HG03442 (cell line): Measurements from ENCODE around the gene MIB1.
"Not testable (repeated sequence)": the region's sequence is repeated elsewhere in the genome, so short reads cannot be mapped to it uniquely, and the experiment has no call there.

ENCODE experiments used
- ATAC-seq: cut with Tn5 transposase; IDR thresholded peaks from one replicate; pipeline ENCODE4 v1.9.1; 2021; ENCODE audit warnings: mild to moderate bottlenecking, moderate library complexity; ENCODE audit not compliant: unreplicated experiment

The MIB1 gene

GRCh38 chr18:21740538-21741311, at the start of gene MIB1:
Gene MIB1 (plus strand): TSS chr18:21740792. CDS start chr18:21741584, 792 bp downstream.
- ATAC-seq = peak; percentile 97

DNA sequence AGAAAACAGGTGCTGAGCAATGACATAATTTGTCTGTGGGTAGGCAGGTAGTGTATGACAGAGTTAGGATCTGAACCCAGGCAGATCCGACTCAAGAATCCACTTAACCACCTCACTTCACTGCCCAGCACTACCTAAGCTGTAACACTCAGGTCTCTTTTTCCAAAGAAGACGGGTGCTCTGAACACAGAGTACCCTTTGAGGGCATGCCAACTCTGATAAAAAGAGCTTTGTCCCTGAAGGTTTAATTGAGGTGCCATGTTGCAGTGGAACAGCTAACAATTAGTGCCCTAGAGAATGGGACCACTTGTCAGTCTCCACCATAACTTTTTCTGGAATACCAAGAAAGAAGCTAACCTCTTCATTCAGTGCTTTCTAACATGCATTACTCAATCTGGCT, 47.3 kb upstream of the MIB1 start:
- ATAC-seq = no peak

DNA sequence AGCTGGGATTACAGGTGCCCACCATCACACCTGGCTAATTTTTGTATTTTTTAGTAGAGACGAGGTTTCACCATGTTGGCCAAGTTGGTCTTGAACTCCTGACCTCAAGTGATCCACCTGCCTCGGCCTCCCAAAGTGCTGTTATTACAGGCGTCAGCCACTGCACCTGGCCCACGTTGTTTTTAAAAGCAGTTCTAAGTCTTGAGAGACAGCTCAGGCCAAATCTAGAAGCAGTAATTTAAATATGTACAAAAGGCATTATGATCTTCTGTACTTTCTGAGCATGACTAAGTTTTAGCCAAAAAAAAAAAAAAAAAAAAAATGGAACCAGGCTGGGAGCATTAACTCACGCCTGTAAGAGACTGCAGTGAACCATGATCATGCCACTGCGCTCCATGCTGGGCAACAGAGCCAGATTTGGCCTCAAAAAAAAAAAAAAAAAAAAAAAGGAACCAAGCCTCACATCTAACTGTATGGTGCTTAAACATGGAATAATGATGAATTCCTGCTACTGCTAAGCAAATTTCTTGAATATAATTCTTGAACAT, 40.0 kb upstream of the MIB1 start:
- ATAC-seq = no peak

DNA sequence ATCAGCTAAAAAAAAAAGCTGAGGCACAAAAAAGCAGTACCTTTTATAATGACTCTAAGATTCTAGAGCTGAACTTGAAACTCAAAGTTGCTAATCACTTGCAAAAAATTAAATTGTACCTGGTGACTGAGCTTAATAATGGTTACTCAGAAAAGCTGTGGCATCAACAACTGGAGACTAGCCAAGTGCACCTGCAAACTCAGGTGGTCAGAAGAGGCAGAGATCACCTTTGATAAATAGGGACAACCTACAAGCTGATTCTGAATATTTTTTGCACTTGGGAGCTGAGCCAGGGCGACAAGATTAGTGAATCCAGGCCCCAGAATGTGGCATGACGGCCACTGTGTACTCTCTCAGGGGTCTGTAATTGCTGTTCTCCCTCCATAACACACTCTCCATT, 39.0 kb upstream of the MIB1 start:
- ATAC-seq = no peak

DNA sequence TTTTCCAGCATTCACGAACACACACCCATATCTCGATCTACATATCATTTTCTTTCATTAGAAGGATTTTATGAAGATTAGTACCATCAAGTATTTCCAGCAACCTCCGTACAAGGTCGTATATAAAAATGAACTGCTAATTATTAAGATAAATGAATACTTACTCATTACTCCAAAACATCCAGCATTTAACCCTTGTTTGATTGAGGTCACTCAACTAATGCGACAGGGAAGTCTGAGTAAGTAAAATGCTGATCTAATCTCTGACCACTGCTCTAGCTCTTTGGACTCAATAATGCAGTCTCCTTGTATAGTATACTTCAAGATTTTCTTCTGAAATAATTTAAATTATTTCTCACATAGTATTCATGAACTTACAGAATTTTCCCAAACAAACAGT, 38.0 kb upstream of the MIB1 start:
- ATAC-seq = no peak

DNA sequence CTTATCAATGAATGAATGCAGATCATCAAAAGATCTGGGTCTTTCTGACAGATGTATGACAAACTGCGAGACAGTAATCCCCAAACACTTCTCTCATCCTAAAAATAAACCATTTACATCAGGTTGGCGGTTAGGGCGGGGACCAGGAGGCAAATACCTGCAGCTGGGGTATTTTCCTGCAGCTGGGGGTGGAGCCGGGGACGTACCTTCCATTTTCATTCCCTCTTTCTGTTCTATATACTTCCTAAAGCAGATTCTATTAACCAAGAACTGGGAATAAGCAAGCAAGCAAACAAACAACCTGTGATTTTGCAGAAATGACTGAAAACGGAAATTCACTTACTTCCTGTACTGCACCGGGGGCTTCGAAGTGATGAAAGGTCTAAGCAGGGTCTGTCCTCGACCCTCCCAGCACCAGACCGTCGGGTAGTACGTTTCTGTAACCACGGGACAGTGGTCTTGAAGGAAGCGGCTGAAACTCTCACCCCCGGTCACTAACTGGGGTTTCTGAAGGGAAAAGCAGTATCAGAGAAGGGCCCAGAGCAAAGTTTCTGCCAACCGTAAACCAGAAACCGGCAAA, 37.3 kb upstream of the MIB1 start:
- no peak for ATAC-seq

DNA sequence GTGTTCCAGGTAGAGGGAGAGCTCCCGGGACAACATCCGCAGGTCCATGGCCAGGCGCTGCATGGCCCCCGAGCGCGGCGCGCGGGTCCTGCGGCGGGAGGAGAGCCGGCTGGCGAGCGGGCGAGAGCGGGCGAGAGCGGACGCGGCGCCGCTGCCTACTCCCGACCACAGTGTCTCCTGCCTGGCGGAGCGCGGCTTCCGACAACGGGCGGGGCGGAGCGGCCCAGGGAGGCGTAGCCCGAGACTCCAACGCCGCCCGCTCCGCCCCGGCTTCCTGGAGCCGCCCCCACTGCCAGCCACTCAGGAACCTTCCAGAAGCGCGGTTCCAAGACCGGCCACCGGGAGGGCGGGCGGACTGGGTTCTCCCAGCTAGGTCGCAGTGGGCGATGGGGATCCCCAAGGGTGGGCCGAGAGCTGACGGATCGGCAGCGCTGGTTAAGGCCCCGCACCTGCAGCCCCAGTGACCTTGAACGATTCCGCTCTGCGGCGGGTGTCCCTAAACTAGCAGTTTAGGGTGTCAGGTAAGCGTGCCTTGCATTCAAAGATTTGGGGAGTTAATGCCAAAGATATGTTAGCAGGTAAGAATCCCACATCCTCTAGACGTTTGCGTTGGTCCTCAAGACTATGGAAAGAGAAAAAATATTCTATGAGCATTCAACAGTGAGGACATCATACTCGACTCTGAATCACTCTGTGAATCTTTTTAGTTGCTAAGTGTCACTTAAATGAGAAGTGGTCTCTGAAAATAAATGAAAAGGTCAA, 35.8 kb upstream of the MIB1 start, which contains the start of gene ABHD3:
Gene ABHD3, minus strand, starts transcription at position 172 of the 762 bp plus-strand sequence. Its CDS starts 109 bp downstream, at position 63.
- peak; percentile 91 for ATAC-seq

GRCh38 chr18:21706386-21706865, 34.2 kb upstream of the MIB1 start:
- ATAC-seq = no peak

DNA sequence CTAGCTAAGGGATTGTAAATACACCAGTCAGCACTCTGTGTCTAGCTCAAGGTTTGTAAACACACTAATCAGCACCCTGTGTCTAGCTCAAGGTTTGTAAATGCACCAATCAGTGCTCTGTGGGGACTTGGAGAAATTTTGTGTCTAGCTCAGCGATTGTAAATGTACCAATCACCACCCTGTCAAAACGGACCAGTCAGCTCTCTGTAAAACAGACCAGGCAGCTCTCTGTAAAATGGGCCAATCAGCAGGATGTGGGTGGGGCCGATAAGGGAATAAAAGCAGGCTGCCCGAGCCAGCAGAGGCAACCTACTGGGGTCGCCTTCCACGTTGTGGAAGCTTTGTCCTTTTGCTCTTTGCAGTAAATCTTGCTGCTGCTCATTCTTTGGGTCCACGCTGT, 33.5 kb upstream of the MIB1 start:
- ATAC-seq = not testable (repeated sequence)

- ATAC-seq = peak; percentile 45
Measured at GRCh38 chr18:21714474-21714873, 26.1 kb upstream of the MIB1 start.

- no peak for ATAC-seq
Measured at GRCh38 chr18:21722687-21723086, 17.9 kb upstream of the MIB1 start.

DNA sequence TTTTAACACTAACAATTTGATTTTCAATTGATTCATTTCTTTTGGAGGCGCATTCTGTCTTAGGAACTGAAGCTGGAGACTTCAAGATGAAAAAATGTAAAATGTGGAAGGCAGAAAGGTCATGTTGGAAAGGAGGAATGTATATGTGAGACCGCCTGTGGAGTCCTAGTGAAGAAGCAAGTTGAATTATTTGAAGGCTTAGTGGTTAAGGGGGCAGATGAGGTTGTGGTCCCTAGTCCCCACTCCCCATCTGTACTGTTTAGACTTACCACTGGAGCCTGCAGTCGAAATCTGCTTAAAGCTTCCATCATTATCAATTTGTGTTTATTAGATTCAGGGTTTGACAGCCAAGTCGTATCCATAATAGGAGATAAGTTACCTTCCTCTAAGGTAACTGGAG, 15.4 kb upstream of the MIB1 start:
- no peak for ATAC-seq

GRCh38 chr18:21727702-21728101, 12.9 kb upstream of the MIB1 start:
- ATAC-seq = no peak

- no peak for ATAC-seq
Measured at GRCh38 chr18:21733011-21733410, 7.6 kb upstream of the MIB1 start.

- ATAC-seq = no peak
Measured at GRCh38 chr18:21735452-21736015, 5.1 kb upstream of the MIB1 start.

- not testable (repeated sequence) for ATAC-seq
Measured at GRCh38 chr18:21736926-21737325, 3.7 kb upstream of the MIB1 start.

GRCh38 chr18:21739604-21740537, 721 bp upstream of the MIB1 start:
- peak; percentile 2 for ATAC-seq

DNA sequence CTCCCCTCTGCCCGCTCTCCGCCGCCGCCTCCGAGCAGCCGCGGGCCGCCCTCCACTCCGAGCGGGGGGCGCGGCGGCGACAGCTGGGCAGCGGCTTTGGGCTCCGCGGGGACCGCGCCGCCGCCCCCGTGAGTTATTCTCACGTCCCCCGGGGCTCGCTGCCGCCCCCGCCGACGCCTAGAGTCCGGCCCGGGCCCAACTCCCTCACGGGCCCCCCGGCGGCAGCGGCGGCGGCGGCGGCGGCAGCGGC, 645 bp downstream of the MIB1 start:
- peak; percentile 27 for ATAC-seq

GRCh38 chr18:21741562-21742314, 1.1 kb downstream of the MIB1 start:
- ATAC-seq = peak; percentile 14

GRCh38 chr18:21742315-21742687, 1.7 kb downstream of the MIB1 start:
- ATAC-seq = no peak
